Nephron progenitor cell (in vitro differentiated cells): ENCODE results near the gene PIM3.
A peak's percentile ranks its signal among the peaks of the same experiment; 100 is the strongest.

ENCODE experiments used
- DNase-seq: peaks from one replicate; pipeline ENCODE4 v3.0.0; 2021
- H3K27ac Mint-ChIP-seq: 2 replicates; pipeline ENCODE4 v1.8.0; 2021; ENCODE audit warnings: mild to moderate bottlenecking, moderate library complexity, mixed read lengths
- H3K27me3 Mint-ChIP-seq: 2 replicates; pipeline ENCODE4 v1.8.0; 2021; ENCODE audit warnings: mild to moderate bottlenecking, low read depth, mixed read lengths; ENCODE audit not compliant: poor library complexity
- H3K36me3 Mint-ChIP-seq: 2 replicates; pipeline ENCODE4 v1.8.0; 2021; ENCODE audit warnings: low read depth, mixed read lengths
- H3K4me1 Mint-ChIP-seq: 2 replicates; pipeline ENCODE4 v1.8.0; 2021; ENCODE audit warnings: mixed read lengths
- H3K4me3 Mint-ChIP-seq: 2 replicates; pipeline ENCODE4 v1.8.0; 2021; ENCODE audit warnings: mild to moderate bottlenecking, moderate library complexity, mixed read lengths
- H3K9me3 Mint-ChIP-seq: 2 replicates; pipeline ENCODE4 v1.8.0; 2021; ENCODE audit warnings: mild to moderate bottlenecking, moderate library complexity, mixed read lengths
- CTCF ChIP-seq: fragments of 200-600 bp; sonication (generic); IDR thresholded peaks from 2 replicates; pipeline ENCODE4 v1.5.0; 2021; ENCODE audit warnings: antibody characterized with exemption

PIM3 gene

DNA sequence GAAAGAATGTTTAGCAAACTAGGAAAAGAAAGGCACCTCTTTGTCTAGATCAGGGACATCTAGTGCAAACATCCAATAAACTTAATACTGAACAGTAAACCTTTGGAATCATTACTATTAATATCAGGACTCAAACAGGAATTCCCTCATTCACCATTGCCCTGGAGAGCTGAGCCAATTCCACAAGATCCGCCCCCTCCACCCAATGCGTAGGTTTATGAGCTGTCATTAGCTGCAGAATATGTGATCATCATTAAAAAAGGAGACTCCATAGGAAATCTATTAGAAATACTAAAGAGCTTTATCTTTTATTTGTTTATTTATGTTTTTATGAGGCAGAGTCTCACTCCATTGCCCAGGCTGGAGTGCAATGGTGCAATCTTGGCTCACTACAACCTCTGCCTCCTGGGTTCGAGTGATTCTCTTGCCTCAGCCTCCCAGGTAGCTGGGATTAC lies 46.5 kb downstream of the PIM3 start:
- no peak overlapping the region for H3K4me3 Mint-ChIP-seq
- no peaks in the 10 kb centered on the region for H3K9me3 Mint-ChIP-seq
- peaks cover 80% of the 10 kb centered on the region for H3K27me3 Mint-ChIP-seq
- H3K4me1 Mint-ChIP-seq = peaks cover 11% of the 10 kb centered on the region
- H3K36me3 Mint-ChIP-seq = no peaks in the 10 kb centered on the region
- DNase-seq = no peak
- no peak for TF ChIP-seq CTCF
- H3K27ac Mint-ChIP-seq = no peak overlapping the region

- Mint-ChIP-seq H3K4me3 (no peak overlapping the region), H3K36me3 (no peaks in the 10 kb centered on the region), H3K27ac (no peak overlapping the region), H3K9me3 (no peaks in the 10 kb centered on the region), H3K4me1 (peaks cover 7% of the 10 kb centered on the region), H3K27me3 (peaks cover 80% of the 10 kb centered on the region)
- peak; percentile 4 for DNase-seq
- no peak for TF ChIP-seq CTCF
Observed at GRCh38 chr22:50008151-50009040, 47.8 kb downstream of the PIM3 start.

DNA sequence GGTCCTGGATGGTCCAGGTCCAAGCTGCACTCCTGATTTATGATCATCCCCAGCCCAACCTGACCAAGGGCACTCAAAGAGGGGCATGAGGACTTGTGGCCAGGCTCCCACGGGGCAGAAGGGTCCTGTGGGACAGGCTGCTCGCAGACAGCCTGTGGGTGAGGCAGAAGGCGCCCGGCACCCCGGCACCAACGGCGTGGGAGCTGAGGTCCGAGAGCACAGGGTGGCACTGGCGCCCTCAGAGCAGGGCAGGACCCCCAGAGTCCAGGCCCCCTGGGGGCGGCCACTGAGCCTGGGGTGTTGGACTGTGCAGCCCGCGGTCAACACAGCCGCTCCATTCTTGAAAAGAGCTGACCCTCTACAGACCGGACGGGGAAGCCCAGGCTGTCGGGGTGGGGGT lies 48.7 kb downstream of the PIM3 start:
- H3K27me3 Mint-ChIP-seq = peaks cover 83% of the 10 kb centered on the region

GRCh38 chr22:50009765-50010675 lies 49.4 kb downstream of the PIM3 start:
- Mint-ChIP-seq H3K27me3 (peaks cover 80% of the 10 kb centered on the region), H3K9me3 (no peaks in the 10 kb centered on the region), H3K4me3 (peak overlapping the region; percentile 58), H3K4me1 (peaks cover 7% of the 10 kb centered on the region), H3K27ac (no peak overlapping the region), H3K36me3 (no peaks in the 10 kb centered on the region)
- peak; percentile 2 for DNase-seq
- no peak for TF ChIP-seq CTCF

More for the DNA sequence above, 48.7 kb downstream of the PIM3 start:
- Mint-ChIP-seq H3K4me3 (no peak overlapping the region), H3K36me3 (no peaks in the 10 kb centered on the region), H3K4me1 (peaks cover 7% of the 10 kb centered on the region), H3K9me3 (no peaks in the 10 kb centered on the region), H3K27ac (no peak overlapping the region)
- DNase-seq = peak; percentile 2
- no peak for TF ChIP-seq CTCF

DNA sequence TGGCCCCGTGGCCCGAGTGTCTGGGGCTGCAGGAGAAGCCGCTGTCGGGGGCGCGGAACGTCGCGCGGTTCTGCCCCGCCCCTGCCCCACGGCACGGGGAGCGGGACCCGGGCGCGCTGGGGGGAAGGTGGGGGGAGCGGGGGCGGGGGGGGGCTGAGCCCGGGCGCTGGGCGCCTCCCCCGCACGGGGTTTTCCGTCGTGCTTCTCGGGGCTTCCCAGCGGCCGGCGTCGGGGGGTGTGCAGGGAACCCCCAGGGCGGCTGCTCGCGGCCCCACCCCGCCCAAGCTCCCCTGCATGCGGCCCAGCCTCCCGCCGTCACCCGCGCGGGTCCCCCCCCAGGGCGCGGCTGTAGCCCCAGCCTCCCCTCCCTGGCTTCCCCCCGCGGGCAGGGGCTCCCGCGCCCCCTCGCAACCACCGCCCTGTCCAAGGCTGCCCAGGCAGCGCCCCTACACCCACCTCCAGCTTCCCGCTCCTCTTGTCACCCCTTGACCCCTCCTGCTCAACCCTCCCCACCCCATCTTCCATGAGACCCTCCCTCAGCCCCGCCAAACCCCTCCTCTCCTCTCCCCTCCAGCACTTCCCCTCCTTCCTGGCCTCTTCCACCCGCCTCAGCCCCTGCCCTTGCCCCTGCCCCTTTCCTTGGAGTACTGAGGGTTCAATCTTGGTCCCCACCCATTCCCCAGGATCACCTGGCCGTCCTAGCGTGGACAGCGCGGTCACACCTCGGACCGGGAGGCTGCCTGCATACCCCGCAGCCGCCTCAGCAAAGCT lies 50.3 kb downstream of the PIM3 start:
- Mint-ChIP-seq H3K9me3 (no peaks in the 10 kb centered on the region), H3K27me3 (peaks cover 74% of the 10 kb centered on the region), H3K27ac (no peak overlapping the region), H3K4me1 (peaks cover 7% of the 10 kb centered on the region), H3K4me3 (peak overlapping the region; percentile 18), H3K36me3 (no peaks in the 10 kb centered on the region)
- peak; percentile 25 for DNase-seq
- TF ChIP-seq CTCF = no peak
